H9 (cell line): Measurements from ENCODE around the gene RIOK3. TPM values are rescaled to one million over a fixed set of nuclear protein-coding genes. Genes with fewer than 3 reads are reported as not detected.

Experiments used
- DNase-seq: peaks from one replicate; pipeline ENCODE4 v3.0.0-alpha.2; 2017
- H2AFZ ChIP-seq: one replicate; pipeline ENCODE4 v1.6.1; 2013; ENCODE audit warnings: mild to moderate bottlenecking, low read length, control low read depth, moderate library complexity
- H2AK5ac ChIP-seq: 2 replicates; pipeline ENCODE4 v1.6.1; 2013; ENCODE audit warnings: low read length, control low read depth, mixed read lengths; ENCODE audit not compliant: insufficient read length
- H2BK120ac ChIP-seq: one replicate; pipeline ENCODE4 v1.6.1; 2013; ENCODE audit warnings: low read depth, mild to moderate bottlenecking, low read length, control low read depth, inconsistent platforms; ENCODE audit not compliant: poor library complexity, severe bottlenecking
- H2BK12ac ChIP-seq: 2 replicates; pipeline ENCODE4 v1.6.1; 2013; ENCODE audit warnings: low read length, control low read depth, mixed read lengths, low read depth; ENCODE audit not compliant: insufficient read length
- H2BK15ac ChIP-seq: 2 replicates; pipeline ENCODE4 v1.6.1; 2013; ENCODE audit warnings: low read depth, low read length, control low read depth
- H2BK20ac ChIP-seq: one replicate; pipeline ENCODE4 v1.6.1; 2013; ENCODE audit warnings: low read depth, mild to moderate bottlenecking, low read length, control low read depth, inconsistent platforms; ENCODE audit not compliant: poor library complexity, severe bottlenecking
- H2BK5ac ChIP-seq: 2 replicates; pipeline ENCODE4 v1.6.1; 2013; ENCODE audit warnings: low read length, control low read depth, mixed read lengths; ENCODE audit not compliant: insufficient read length
- H3K14ac ChIP-seq: 2 replicates; pipeline ENCODE4 v1.6.1; 2013; ENCODE audit warnings: low read length, control low read depth; ENCODE audit not compliant: insufficient read depth
- H3K18ac ChIP-seq: 2 replicates; pipeline ENCODE4 v1.6.1; 2013; ENCODE audit warnings: low read depth, mild to moderate bottlenecking, mixed read lengths, low read length, control low read depth; ENCODE audit not compliant: insufficient read length
- H3K23ac ChIP-seq: 2 replicates; pipeline ENCODE4 v1.6.1; 2013; ENCODE audit warnings: low read length, control low read depth, mixed read lengths, low read depth; ENCODE audit not compliant: insufficient read length
- H3K23me2 ChIP-seq: 2 replicates; pipeline ENCODE4 v1.6.1; 2013; ENCODE audit warnings: low read depth, mild to moderate bottlenecking, mixed read lengths, low read length, control low read depth; ENCODE audit not compliant: insufficient read length, poor library complexity, severe bottlenecking
- H3K27ac ChIP-seq: 2 replicates; pipeline ENCODE4 v1.5.1; 2013; ENCODE audit warnings: low read length, control low read depth, mixed read lengths, low read depth; ENCODE audit not compliant: insufficient read length
- H3K27me3 ChIP-seq: 2 replicates; pipeline ENCODE4 v1.6.1; 2013; ENCODE audit warnings: low read length, control low read depth, inconsistent platforms; ENCODE audit not compliant: insufficient read depth
- H3K4ac ChIP-seq: 2 replicates; pipeline ENCODE4 v1.6.1; 2013; ENCODE audit warnings: low read depth, mild to moderate bottlenecking, control low read depth, inconsistent platforms, low read length, moderate library complexity
- H3K4me1 ChIP-seq: 2 replicates; pipeline ENCODE4 v1.6.1; 2013; ENCODE audit warnings: low read length, control low read depth, inconsistent platforms; ENCODE audit not compliant: insufficient read depth
- H3K4me2 ChIP-seq: 2 replicates; pipeline ENCODE4 v1.6.1; 2013; ENCODE audit warnings: low read length, control low read depth, mixed read lengths; ENCODE audit not compliant: insufficient read length, insufficient read depth
- H3K56ac ChIP-seq: 2 replicates; pipeline ENCODE4 v1.6.1; 2013; ENCODE audit warnings: low read depth, mild to moderate bottlenecking, mixed read lengths, low read length, control low read depth; ENCODE audit not compliant: insufficient read length
- H3K79me1 ChIP-seq: 2 replicates; pipeline ENCODE4 v1.6.1; 2013; ENCODE audit warnings: low read depth, mild to moderate bottlenecking, moderate library complexity, low read length, control low read depth, inconsistent platforms; ENCODE audit not compliant: insufficient read depth, poor library complexity, severe bottlenecking
- H3K79me2 ChIP-seq: 2 replicates; pipeline ENCODE4 v1.6.1; 2013; ENCODE audit warnings: low read length, control low read depth, inconsistent platforms; ENCODE audit not compliant: insufficient read depth
- H3K9ac ChIP-seq: 2 replicates; pipeline ENCODE4 v1.6.1; 2013; ENCODE audit warnings: low read length, control low read depth, mixed read lengths; ENCODE audit not compliant: insufficient read length; ENCODE audit errors: extremely low read depth
- H3K9me3 ChIP-seq: one replicate; pipeline ENCODE4 v1.6.1; 2013; ENCODE audit warnings: low read depth, low read length, inconsistent platforms; ENCODE audit not compliant: control insufficient read depth
- H3T11ph ChIP-seq: one replicate; pipeline ENCODE4 v1.6.1; 2013; ENCODE audit warnings: mild to moderate bottlenecking, low read length, control low read depth, inconsistent platforms
- H4K20me1 ChIP-seq: one replicate; pipeline ENCODE4 v1.6.1; 2013; ENCODE audit not compliant: control insufficient read depth, insufficient read length, insufficient read depth
- H4K5ac ChIP-seq: 2 replicates; pipeline ENCODE4 v1.6.1; 2013; ENCODE audit warnings: low read depth, mild to moderate bottlenecking, mixed read lengths, low read length, control low read depth; ENCODE audit not compliant: insufficient read length
- H4K8ac ChIP-seq: replicated peaks from 2 replicates; pipeline ENCODE4 v1.6.1; 2013; ENCODE audit warnings: low read length, control low read depth, mixed read lengths, low read depth; ENCODE audit not compliant: insufficient read length
- H4K91ac ChIP-seq: 2 replicates; pipeline ENCODE4 v1.6.1; 2013; ENCODE audit warnings: low read depth, mild to moderate bottlenecking, moderate library complexity, mixed read lengths, low read length, control low read depth; ENCODE audit not compliant: insufficient read length
- H3K27ac Mint-ChIP-seq, 3 experiments: 2 replicates in 2 of 3; 3 replicates in 1 of 3; pipeline ENCODE4 v1.8.0; 2020 to 2021; ENCODE audit warnings: mixed read lengths in 3 of 3, mild to moderate bottlenecking in 1 of 3, moderate library complexity in 1 of 3
- H3K27me3 Mint-ChIP-seq: 2 replicates; pipeline ENCODE4 v1.8.0; 2021; ENCODE audit warnings: low read depth, mild to moderate bottlenecking, moderate library complexity, mixed read lengths
- H3K36me3 Mint-ChIP-seq, 3 experiments: 2 replicates in 2 of 3; 3 replicates in 1 of 3; pipeline ENCODE4 v1.8.0; 2020 to 2021; ENCODE audit warnings: low read depth in 3 of 3, mixed read lengths in 3 of 3; ENCODE audit not compliant: insufficient read depth in 1 of 3
- H3K4me1 Mint-ChIP-seq, 2 experiments: 2 replicates each; pipeline ENCODE4 v1.8.0; 2020; ENCODE audit warnings: mixed read lengths in 2 of 2
- H3K4me3 Mint-ChIP-seq, 2 experiments: 2 replicates in 1 of 2; 3 replicates in 1 of 2; pipeline ENCODE4 v1.8.0; 2020 to 2021; ENCODE audit warnings: mild to moderate bottlenecking in 2 of 2, mixed read lengths in 2 of 2, moderate library complexity in 1 of 2
- H3K9me3 Mint-ChIP-seq, 2 experiments: 2 replicates in 1 of 2; 3 replicates in 1 of 2; pipeline ENCODE4 v1.8.0; 2020; ENCODE audit warnings: mild to moderate bottlenecking in 2 of 2, mixed read lengths in 2 of 2, moderate library complexity in 1 of 2
- CTCF ChIP-seq: fragments of 200-600 bp; sonication (generic); conservative IDR thresholded peaks from 3 replicates; pipeline ENCODE4 v1.8.0; 2021; ENCODE audit warnings: antibody characterized with exemption, mild to moderate bottlenecking
- WGBS: extraction: QIAGEN DNeasy Blood & Tissue Kit; methylation state at CpG from one replicate; pipeline ENCODE4 v1.1.7; 2013; ENCODE audit warnings: missing lambda C conversion rate, low lambda C conversion rate, mixed read lengths; ENCODE audit not compliant: insufficient read length; ENCODE audit errors: extremely low coverage; 5-methylcytosine and 5-hydroxymethylcytosine counted together
- total RNA-seq: library from RNA; stranded (reverse); gene quantifications from 2 replicates; pipeline ENCODE4 v1.2.1, GENCODE V29; 2021

Gene RIOK3
- total RNA-seq, 1 experiment from 2014 or later: 34.6 TPM

- H4K20me1 ChIP-seq: no peaks in the 10 kb centered on the region
- no peaks in the 10 kb centered on the region for H3K79me1 ChIP-seq
- Mint-ChIP-seq H3K4me1 (peaks cover 12 to 19% of the 10 kb centered on the region in 2 experiments), H3K36me3 (no peaks in the 10 kb centered on the region), H3K4me3 (no peak overlapping the region), H3K27me3 (peaks cover 14% of the 10 kb centered on the region), H3K27ac (no peak overlapping the region), H3K9me3 (no peaks in the 10 kb centered on the region)
- H2BK120ac ChIP-seq: no peak overlapping the region
- no peak overlapping the region for H4K5ac ChIP-seq
- H3K23ac ChIP-seq: no peak overlapping the region
- H3K9ac ChIP-seq: no peak overlapping the region
- H2BK12ac ChIP-seq: no peak overlapping the region
- H3K14ac ChIP-seq: no peak overlapping the region
- H2BK20ac ChIP-seq: no peak overlapping the region
- H3K4me1 ChIP-seq: no peaks in the 10 kb centered on the region
- no peaks in the 10 kb centered on the region for H3K79me2 ChIP-seq
- no peaks in the 10 kb centered on the region for H3K9me3 ChIP-seq
- no peak overlapping the region for H2BK5ac ChIP-seq
- no peak for DNase-seq
- H3T11ph ChIP-seq: no peak overlapping the region
- TF ChIP-seq CTCF: no peak
- 100% methylated on average over 1 of the region's 11 CpGs for WGBS
- no peak overlapping the region for H4K8ac ChIP-seq
- no peak overlapping the region for H3K27ac ChIP-seq
- no peak overlapping the region for H3K4ac ChIP-seq
- no peak overlapping the region for H4K91ac ChIP-seq
- peaks cover 3% of the 10 kb centered on the region for H3K23me2 ChIP-seq
- no peak overlapping the region for H2AFZ ChIP-seq
- H2AK5ac ChIP-seq: no peak overlapping the region
- no peak overlapping the region for H3K18ac ChIP-seq
- H3K4me2 ChIP-seq: no peak overlapping the region
- no peaks in the 10 kb centered on the region for H3K27me3 ChIP-seq
- H2BK15ac ChIP-seq: no peak overlapping the region
- H3K56ac ChIP-seq: no peak overlapping the region
These were observed 46.2 kb downstream of the RIOK3 start for GRCh38 chr18:23499291-23499781.
